ENCODE data around the gene IRAG1. TPM values are rescaled to one million over a fixed set of nuclear protein-coding genes. Genes with fewer than 3 reads are reported as not detected.

Gene IRAG1
- total RNA-seq, 4 donors from 2014 or later = 3.5 to 48.4 (median 9.9) TPM

DNA sequence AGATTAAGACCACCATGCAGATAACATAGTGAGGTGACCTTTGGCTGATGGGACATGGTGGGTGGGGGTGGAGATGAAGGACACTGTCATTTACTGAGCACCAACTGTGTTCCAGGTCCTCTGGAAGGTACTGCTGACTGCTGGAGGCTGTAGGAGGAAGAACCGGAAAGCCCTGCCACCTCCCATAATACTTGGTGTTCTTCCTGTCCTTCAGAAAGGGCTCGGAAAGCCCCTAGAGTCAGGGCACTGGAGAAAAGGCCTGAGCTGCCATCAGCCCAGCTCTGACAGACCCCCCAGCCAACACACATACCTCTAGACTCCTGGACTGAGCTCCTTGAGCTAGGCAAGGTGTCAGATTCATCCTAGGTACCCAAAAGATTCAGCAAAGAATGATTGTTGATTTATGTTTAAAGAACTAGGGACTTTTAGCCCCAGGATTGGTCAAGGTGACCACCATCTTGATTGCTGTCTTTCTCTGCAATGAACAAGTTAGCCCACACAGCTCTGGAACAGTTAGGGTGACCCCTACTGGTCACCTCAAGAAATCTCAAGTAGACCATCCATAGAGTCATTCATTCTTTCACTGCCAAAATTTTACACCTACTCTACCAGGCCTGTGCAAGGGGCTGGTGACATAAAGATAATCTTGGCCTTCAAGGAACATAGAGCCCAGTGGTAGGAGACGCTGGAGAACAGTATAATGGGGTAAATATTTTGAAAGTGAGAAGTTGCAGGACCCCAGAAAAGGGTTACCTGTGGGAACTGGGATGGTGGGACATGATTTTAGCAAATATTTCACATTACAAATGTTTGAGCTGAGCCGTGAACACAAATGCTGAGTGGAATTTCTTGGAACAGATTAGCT, 39.4 kb downstream of the IRAG1 start:
- 40 to 44% methylated on average over 2 to 3 of the region's 4 CpGs for WGBS, 2 donors
- Histone ChIP-seq H3K27me3 (no peaks in the 10 kb centered on the region), H3K9me3 (no peaks in the 10 kb centered on the region), H3K27ac (peak overlapping the region; percentile 84 to 90 (median 88)), H3K4me1 (peaks cover 43 to 97% (median 85%) of the 10 kb centered on the region in 3 donors), H3K4me3 (no peak overlapping the region), H3K36me3 (no peaks in the 10 kb centered on the region)
- no peak for TF ChIP-seq POLR2A (IDR thresholded peaks at IDR 0.05)
- TF ChIP-seq, protein P1, sequence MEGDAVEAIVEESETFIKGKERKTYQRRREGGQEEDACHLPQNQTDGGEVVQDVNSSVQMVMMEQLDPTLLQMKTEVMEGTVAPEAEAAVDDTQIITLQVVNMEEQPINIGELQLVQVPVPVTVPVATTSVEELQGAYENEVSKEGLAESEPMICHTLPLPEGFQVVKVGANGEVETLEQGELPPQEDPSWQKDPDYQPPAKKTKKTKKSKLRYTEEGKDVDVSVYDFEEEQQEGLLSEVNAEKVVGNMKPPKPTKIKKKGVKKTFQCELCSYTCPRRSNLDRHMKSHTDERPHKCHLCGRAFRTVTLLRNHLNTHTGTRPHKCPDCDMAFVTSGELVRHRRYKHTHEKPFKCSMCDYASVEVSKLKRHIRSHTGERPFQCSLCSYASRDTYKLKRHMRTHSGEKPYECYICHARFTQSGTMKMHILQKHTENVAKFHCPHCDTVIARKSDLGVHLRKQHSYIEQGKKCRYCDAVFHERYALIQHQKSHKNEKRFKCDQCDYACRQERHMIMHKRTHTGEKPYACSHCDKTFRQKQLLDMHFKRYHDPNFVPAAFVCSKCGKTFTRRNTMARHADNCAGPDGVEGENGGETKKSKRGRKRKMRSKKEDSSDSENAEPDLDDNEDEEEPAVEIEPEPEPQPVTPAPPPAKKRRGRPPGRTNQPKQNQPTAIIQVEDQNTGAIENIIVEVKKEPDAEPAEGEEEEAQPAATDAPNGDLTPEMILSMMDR (IDR thresholded peaks at IDR 0.05) = peak; percentile 49 to 74 (median 60)
- DNase-seq = no peak
- intact Hi-C loops (cut with DNase I) = loop anchor here (10.0 kb wide), 1 partner anchor 249 kb away; no protein-coding TSS in a partner anchor

DNA sequence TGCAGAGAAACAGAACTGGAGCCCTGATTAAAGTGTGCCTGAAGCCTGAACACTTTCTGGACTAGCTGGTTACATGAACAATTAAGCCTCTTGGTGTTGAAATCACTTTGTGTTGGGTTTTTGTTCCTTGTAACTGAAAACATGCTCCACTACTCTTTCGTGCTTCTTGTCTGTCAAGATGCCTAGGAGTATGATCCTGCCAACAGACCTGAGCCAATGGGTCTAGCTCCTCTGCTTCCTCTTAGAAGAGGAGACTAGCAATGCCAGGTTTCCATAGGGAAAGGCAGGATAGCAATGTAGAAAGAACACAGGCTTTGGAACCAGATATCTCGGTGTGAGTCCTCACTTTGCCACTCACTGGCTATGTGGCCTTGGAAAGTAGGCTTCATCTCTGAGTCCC, 40.3 kb downstream of the IRAG1 start:
- Histone ChIP-seq H3K36me3 (no peaks in the 10 kb centered on the region), H3K4me3 (no peak overlapping the region), H3K27ac (peak overlapping the region; percentile 84 to 90 (median 88)), H3K27me3 (no peaks in the 10 kb centered on the region), H3K9me3 (no peaks in the 10 kb centered on the region), H3K4me1 (peaks cover 34 to 97% (median 76%) of the 10 kb centered on the region in 3 donors)
- 39 to 42% methylated on average over 2 of the region's 2 CpGs for WGBS, 2 donors
- intact Hi-C loops (cut with DNase I) = loop anchor here (10.0 kb wide), 1 partner anchor 248 kb away; no protein-coding TSS in a partner anchor
- DNase-seq = no peak
- TF ChIP-seq, protein P1 (IDR thresholded peaks at IDR 0.05) = no peak
- TF ChIP-seq POLR2A (IDR thresholded peaks at IDR 0.05) = no peak

DNA sequence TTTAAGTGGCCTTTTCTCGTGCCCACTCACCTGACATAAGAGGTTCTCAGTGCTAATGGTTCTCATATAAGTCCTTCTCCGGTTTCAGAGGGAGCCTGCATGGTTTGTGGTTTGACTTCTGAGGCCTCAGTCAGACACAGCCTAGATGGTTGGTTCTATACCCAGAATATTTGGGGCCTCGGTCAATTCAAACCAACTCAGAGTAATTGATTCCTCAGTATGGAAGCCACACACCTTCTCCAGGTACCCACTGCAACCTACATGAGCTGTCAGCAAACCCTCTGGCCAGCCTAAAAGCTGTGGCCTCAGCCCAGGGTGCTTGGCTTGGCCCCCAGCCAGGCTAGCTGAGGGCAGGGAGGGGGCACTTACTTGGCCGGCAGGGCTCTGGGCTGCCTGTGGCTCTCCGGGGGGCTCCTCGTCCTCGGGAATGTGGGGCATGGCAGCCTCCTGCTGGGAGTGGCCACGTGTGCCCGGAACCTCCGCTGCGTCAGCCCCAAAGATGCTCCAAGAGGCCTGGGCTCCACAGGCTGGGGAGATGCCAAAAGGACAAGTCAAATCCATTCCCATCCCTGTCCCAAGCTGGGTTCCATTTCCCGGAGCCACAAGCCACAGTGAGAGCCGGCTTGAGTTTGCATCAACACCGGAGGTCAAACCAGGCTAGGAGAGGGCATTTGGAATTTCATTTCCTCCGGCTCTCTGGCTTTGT, 41.7 kb downstream of the IRAG1 start:
- Histone ChIP-seq H3K9me3 (no peaks in the 10 kb centered on the region), H3K4me1 (peaks cover 22 to 97% (median 65%) of the 10 kb centered on the region in 3 donors), H3K27ac (peak overlapping the region; percentile 84 to 90 (median 88)), H3K4me3 (no peak overlapping the region), H3K27me3 (no peaks in the 10 kb centered on the region), H3K36me3 (no peaks in the 10 kb centered on the region)
- no peak for DNase-seq
- 73 to 81% methylated on average over 4 to 5 of the region's 15 CpGs for WGBS, 2 donors
- intact Hi-C loops (cut with DNase I) = loop anchor here (10.0 kb wide), 1 partner anchor 247 kb away; no protein-coding TSS in a partner anchor
- TF ChIP-seq, protein P1 (IDR thresholded peaks at IDR 0.05) = no peak
- TF ChIP-seq POLR2A (IDR thresholded peaks at IDR 0.05) = no peak

DNA sequence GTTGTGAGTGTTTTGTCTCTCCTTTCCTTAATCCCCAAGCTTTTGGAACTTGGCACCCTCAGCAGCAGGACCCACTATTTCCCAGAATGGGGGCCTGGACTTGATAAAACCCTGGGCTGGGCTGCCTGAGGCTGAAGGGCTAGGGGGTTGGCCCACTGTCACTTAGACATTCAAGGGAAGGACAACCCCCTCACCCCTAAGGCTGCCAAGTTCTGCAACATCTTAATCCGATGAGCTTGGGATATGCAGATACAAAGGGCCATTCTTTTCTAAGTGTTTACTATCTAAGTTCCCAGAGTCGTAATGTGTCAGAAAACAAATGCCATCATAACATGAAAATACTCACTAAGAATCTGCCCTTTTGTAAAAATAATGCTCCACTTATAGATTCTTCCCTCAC, 42.9 kb downstream of the IRAG1 start:
- H3K27ac ChIP-seq = peak overlapping the region in 3 of 4 donors; percentile 0 to 90 (median 89)

More for the DNA sequence above, 42.9 kb downstream of the IRAG1 start:
- no peak for DNase-seq
- Histone ChIP-seq H3K4me3 (no peak overlapping the region), H3K4me1 (peaks cover 18 to 95% (median 59%) of the 10 kb centered on the region in 3 donors), H3K27me3 (no peaks in the 10 kb centered on the region), H3K36me3 (no peaks in the 10 kb centered on the region), H3K9me3 (no peaks in the 10 kb centered on the region)
- 35 to 36% methylated on average over 2 of the region's 2 CpGs for WGBS, 2 donors
- intact Hi-C loops (cut with DNase I) = loop anchor here (10.0 kb wide), 1 partner anchor 246 kb away; no protein-coding TSS in a partner anchor
- TF ChIP-seq POLR2A (IDR thresholded peaks at IDR 0.05) = no peak
- TF ChIP-seq, protein P1 (IDR thresholded peaks at IDR 0.05) = no peak
